Panc1 (cell line): Measurements from ENCODE around the gene RAD1.

Source experiments
- SIN3A ChIP-seq: IDR thresholded peaks from 2 replicates; pipeline ENCODE4 v1.6.1; 2012; ENCODE audit warnings: low read depth, mild to moderate bottlenecking, low read length, moderate library complexity, borderline replicate concordance; ENCODE audit not compliant: insufficient read depth
- TF ChIP-seq, protein P1 (sequence below): fragments of 450-650 bp; IDR thresholded peaks from 2 replicates; pipeline ENCODE4 v1.5.1; 2017; ENCODE audit warnings: mild to moderate bottlenecking

DNA sequence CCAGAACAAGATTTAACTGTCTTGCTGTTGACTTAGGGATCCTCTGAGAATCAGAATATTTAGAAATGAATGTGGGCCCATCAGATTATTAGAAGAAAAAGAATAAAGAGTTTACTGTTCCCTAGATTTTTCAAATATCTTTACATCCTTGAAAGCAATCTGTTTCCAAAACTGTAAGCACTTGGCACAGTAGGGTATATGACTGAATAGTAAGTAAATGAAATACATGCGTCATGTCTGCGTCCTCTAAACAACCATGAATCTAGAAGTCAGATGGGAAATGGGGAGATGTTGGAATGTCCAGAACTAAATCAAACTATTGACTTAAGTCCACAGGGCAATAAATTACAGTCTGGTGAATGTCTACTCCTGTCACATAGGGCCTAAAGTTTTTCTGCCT is 50.2 kb downstream of the RAD1 start:
- TF ChIP-seq, protein P1, sequence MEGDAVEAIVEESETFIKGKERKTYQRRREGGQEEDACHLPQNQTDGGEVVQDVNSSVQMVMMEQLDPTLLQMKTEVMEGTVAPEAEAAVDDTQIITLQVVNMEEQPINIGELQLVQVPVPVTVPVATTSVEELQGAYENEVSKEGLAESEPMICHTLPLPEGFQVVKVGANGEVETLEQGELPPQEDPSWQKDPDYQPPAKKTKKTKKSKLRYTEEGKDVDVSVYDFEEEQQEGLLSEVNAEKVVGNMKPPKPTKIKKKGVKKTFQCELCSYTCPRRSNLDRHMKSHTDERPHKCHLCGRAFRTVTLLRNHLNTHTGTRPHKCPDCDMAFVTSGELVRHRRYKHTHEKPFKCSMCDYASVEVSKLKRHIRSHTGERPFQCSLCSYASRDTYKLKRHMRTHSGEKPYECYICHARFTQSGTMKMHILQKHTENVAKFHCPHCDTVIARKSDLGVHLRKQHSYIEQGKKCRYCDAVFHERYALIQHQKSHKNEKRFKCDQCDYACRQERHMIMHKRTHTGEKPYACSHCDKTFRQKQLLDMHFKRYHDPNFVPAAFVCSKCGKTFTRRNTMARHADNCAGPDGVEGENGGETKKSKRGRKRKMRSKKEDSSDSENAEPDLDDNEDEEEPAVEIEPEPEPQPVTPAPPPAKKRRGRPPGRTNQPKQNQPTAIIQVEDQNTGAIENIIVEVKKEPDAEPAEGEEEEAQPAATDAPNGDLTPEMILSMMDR: no peak
- no peak for TF ChIP-seq SIN3A
